GM23248 (cell line): ENCODE results near the gene ZNF574.

Source experiments
- EZH2 ChIP-seq: fragments of 200-600 bp; sonication (generic); IDR thresholded peaks from 2 replicates; pipeline ENCODE4 v1.6.1; 2018; ENCODE audit warnings: antibody characterized with exemption, mild to moderate bottlenecking; ENCODE audit not compliant: insufficient read depth, poor library complexity, severe bottlenecking
- EZH2phosphoT487 ChIP-seq: fragments of 200-600 bp; sonication (generic); IDR thresholded peaks from 2 replicates; pipeline ENCODE4 v1.6.1; 2018; ENCODE audit warnings: antibody characterized with exemption, moderate library complexity, mild to moderate bottlenecking, low read depth; ENCODE audit not compliant: insufficient read depth

DNA sequence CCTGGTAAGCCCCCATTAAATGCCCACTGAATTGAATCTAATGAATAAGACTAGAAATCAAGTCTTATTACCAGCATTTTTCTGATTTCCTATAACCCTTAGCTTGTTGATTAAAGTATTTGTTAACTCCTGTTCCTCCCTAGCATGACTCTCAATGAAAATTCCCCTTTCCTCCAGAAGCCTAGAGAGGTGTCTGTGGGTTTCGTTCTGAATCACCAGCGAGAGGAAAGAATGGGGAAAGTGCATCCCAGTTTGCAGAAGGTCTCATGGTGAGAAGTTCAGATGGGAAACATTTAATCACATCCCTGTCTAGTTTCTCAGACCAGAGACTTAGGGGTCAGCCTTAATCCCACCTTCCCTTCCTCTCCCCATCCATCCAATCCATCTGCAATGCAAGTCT is 29.4 kb downstream of the ZNF574 start:
- TF ChIP-seq EZH2 (no peak), EZH2phosphoT487 (no peak)
